IPS-20b (cell line): ENCODE measurements around the gene HSD17B11.
"Not testable (repeated sequence)": the region's sequence is repeated elsewhere in the genome, so short reads cannot be mapped to it uniquely, and the experiment has no call there.

Experiments used
- H3K27ac ChIP-seq: one replicate; pipeline ENCODE4 v1.5.1; 2013; ENCODE audit warnings: low read length
- H3K27me3 ChIP-seq: 2 replicates; pipeline ENCODE4 v1.6.1; 2013; ENCODE audit warnings: mild to moderate bottlenecking, low read length, inconsistent platforms; ENCODE audit not compliant: insufficient read depth
- H3K36me3 ChIP-seq: 2 replicates; pipeline ENCODE4 v1.6.1; 2013; ENCODE audit warnings: low read depth, mild to moderate bottlenecking, inconsistent platforms, low read length, moderate library complexity; ENCODE audit not compliant: insufficient read depth
- H3K4me1 ChIP-seq: 2 replicates; pipeline ENCODE4 v1.6.1; 2013; ENCODE audit warnings: mild to moderate bottlenecking, control low read depth, inconsistent platforms, low read length, moderate library complexity; ENCODE audit not compliant: insufficient read depth
- H3K4me3 ChIP-seq: 2 replicates; pipeline ENCODE4 v1.5.1; 2013; ENCODE audit warnings: mild to moderate bottlenecking, low read length, inconsistent platforms
- H3K9ac ChIP-seq: 2 replicates; pipeline ENCODE4 v1.6.1; 2013; ENCODE audit warnings: low read depth, mild to moderate bottlenecking, inconsistent platforms, low read length, moderate library complexity
- H3K9me3 ChIP-seq: 2 replicates; pipeline ENCODE4 v1.6.1; 2013; ENCODE audit warnings: mild to moderate bottlenecking, low read depth, low read length, inconsistent platforms; ENCODE audit not compliant: insufficient read depth

The HSD17B11 gene

DNA sequence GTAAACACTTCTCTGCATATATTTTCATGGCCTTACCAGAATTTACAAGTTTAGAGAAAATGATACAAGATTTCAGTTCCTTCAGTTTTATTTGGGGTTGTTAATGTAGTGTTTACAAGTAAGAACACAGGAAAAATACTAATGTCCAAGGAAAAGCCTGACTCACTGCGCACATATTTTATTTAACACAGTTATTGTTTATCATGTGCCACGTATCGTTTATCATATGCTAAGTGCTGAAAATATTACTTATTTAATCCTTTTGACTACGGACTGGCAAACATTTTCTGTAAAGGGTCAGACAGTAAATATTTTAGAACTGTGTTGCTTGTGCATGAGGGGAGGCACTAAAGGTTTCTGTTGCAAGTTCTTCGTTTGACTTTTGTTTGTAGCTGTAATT lies 69.1 kb downstream of the HSD17B11 start:
- Histone ChIP-seq H3K4me1 (no peaks in the 10 kb centered on the region), H3K4me3 (no peak overlapping the region), H3K27ac (no peak overlapping the region), H3K27me3 (no peaks in the 10 kb centered on the region), H3K9me3 (no peaks in the 10 kb centered on the region), H3K9ac (no peak overlapping the region), H3K36me3 (no peaks in the 10 kb centered on the region)

GRCh38 chr4:87317527-87317926 lies 73.5 kb downstream of the HSD17B11 start:
- Histone ChIP-seq H3K36me3 (no peaks in the 10 kb centered on the region), H3K4me1 (no peaks in the 10 kb centered on the region), H3K4me3 (no peak overlapping the region), H3K27ac (no peak overlapping the region), H3K9me3 (no peaks in the 10 kb centered on the region), H3K9ac (no peak overlapping the region), H3K27me3 (no peaks in the 10 kb centered on the region)

- Histone ChIP-seq H3K27me3 (no peaks in the 10 kb centered on the region), H3K4me3 (no peak overlapping the region), H3K27ac (no peak overlapping the region), H3K36me3 (no peaks in the 10 kb centered on the region), H3K9me3 (no peaks in the 10 kb centered on the region), H3K4me1 (no peaks in the 10 kb centered on the region), H3K9ac (no peak overlapping the region)
Measured at GRCh38 chr4:87316961-87317360, 74.0 kb downstream of the HSD17B11 start.

DNA sequence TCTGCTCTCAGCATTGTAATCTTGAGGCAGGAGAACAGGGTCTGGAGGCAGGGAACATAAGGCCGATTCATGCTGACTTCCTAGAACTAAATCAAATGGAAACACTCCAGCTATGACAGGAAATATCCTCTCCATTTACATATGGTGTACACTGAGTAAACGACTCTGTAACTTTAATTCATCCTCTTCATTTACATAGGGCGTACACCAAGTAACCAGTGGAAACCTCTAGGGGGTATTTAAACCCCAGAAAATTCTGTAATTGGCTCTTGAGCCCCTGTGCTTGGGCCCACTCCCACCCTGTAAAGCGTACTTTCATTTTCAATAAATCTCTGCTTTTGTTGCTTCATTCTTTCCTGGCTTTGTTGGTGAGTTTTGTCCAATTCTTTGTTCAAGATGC lies 76.0 kb downstream of the HSD17B11 start:
- not testable (repeated sequence) for H3K4me1 ChIP-seq, H3K9me3 ChIP-seq, H3K9ac ChIP-seq, H3K27ac ChIP-seq, H3K27me3 ChIP-seq, H3K4me3 ChIP-seq, H3K36me3 ChIP-seq

DNA sequence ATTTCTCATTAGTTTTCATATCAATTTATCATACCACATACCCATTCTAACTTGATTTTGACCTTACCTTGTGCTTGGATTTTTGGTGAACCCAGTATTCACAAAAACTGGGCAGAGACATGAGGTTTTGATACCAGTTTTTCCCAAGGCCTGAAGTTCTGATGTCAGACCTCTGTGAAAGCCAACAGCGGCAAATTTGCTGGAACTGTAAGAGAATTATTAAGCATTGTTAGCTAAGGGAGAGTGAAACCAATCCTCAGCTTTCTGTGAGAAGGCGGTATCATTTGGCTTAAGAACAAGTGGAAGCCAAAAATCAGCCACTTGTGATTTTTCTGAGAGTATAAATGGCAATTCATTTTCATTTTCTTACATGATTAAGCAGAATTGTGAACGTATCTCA lies 77.2 kb downstream of the HSD17B11 start:
- H3K36me3 ChIP-seq, result no peaks in the 10 kb centered on the region
- no peaks in the 10 kb centered on the region for H3K27me3 ChIP-seq
- no peaks in the 10 kb centered on the region for H3K9me3 ChIP-seq
- no peak overlapping the region for H3K27ac ChIP-seq
- no peak overlapping the region for H3K4me3 ChIP-seq
- H3K4me1 ChIP-seq, result no peaks in the 10 kb centered on the region
- no peak overlapping the region for H3K9ac ChIP-seq

- no peak overlapping the region for H3K27ac ChIP-seq
- H3K9ac ChIP-seq, result no peak overlapping the region
- no peaks in the 10 kb centered on the region for H3K36me3 ChIP-seq
- H3K9me3 ChIP-seq, result no peaks in the 10 kb centered on the region
- H3K4me3 ChIP-seq, result no peak overlapping the region
- H3K4me1 ChIP-seq, result no peaks in the 10 kb centered on the region
- H3K27me3 ChIP-seq, result no peaks in the 10 kb centered on the region
Measured at GRCh38 chr4:87311684-87312083, 79.3 kb downstream of the HSD17B11 start.

- no peaks in the 10 kb centered on the region for H3K27me3 ChIP-seq
- H3K4me3 ChIP-seq, result no peak overlapping the region
- H3K36me3 ChIP-seq, result no peaks in the 10 kb centered on the region
- no peak overlapping the region for H3K27ac ChIP-seq
- no peaks in the 10 kb centered on the region for H3K4me1 ChIP-seq
- H3K9me3 ChIP-seq, result no peaks in the 10 kb centered on the region
- no peak overlapping the region for H3K9ac ChIP-seq
Measured at GRCh38 chr4:87310691-87311335, 80.2 kb downstream of the HSD17B11 start.

DNA sequence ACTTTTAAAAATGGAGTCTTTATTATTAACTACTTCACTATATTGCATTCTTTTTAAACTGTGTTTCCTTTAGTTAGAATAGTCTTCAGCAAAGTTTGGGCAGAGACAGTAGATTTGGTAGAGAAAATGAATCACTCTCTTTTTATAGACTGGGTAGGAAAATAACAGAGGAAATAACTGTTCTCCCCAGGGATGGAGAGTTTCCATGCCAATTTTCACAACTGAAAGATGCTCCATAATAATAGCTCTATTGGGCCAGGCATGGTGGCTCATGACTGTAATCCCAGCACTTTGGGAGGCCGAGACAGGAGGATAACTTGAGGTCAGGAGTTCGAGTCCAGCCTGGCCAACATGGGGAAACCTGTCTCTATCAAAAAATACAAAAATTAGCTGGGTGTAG lies 81.4 kb downstream of the HSD17B11 start:
- Histone ChIP-seq H3K9me3 (no peaks in the 10 kb centered on the region), H3K27ac (no peak overlapping the region), H3K4me3 (no peak overlapping the region)

DNA sequence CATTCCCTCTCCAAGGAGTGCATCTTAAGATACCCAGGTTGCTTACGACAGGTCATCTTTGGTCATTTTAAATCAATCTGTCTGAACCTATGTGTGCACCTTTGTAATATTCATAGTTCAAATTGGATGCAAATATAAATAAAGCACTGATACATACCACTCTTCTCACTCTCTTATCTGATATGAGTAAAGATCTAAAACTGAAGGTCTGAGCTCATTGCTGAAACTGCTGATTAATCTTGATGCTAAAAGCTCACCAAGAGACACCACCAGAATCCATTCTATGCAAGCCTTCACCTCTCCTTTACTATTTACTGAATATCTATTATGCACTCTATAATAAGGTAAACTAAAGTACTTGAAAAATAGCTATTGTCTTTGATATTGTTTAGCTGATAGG lies 84.9 kb downstream of the HSD17B11 start:
- no peak overlapping the region for H3K4me3 ChIP-seq
- no peaks in the 10 kb centered on the region for H3K36me3 ChIP-seq
- H3K9ac ChIP-seq, result no peak overlapping the region
- H3K9me3 ChIP-seq, result no peaks in the 10 kb centered on the region
- no peak overlapping the region for H3K27ac ChIP-seq
- H3K27me3 ChIP-seq, result no peaks in the 10 kb centered on the region
- no peaks in the 10 kb centered on the region for H3K4me1 ChIP-seq

More for the DNA sequence above, 81.4 kb downstream of the HSD17B11 start:
- no peak overlapping the region for H3K9ac ChIP-seq
- H3K4me1 ChIP-seq, result no peaks in the 10 kb centered on the region
- no peaks in the 10 kb centered on the region for H3K27me3 ChIP-seq
- H3K36me3 ChIP-seq, result no peaks in the 10 kb centered on the region

DNA sequence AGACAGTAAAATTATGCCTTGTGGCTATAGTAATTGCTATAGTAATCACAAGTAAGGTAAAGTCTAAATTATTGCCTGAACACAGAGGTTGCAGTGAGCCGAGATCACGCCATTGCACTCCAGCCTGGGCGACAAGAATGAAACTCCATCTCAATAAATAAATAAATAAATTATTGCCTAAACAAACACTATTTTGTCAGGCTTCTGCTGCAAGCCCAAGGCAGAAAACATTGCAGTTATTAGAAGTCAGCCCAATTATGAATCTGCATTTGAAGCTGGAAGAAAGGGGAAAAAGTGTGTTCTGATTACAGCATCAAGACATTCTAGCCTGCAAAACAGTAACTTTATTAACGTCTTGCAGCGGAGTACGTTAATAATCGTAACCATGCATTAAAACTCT lies 85.4 kb downstream of the HSD17B11 start:
- Histone ChIP-seq H3K4me3 (no peak overlapping the region), H3K9me3 (no peaks in the 10 kb centered on the region), H3K36me3 (no peaks in the 10 kb centered on the region), H3K4me1 (no peaks in the 10 kb centered on the region), H3K27ac (no peak overlapping the region), H3K9ac (no peak overlapping the region), H3K27me3 (no peaks in the 10 kb centered on the region)

DNA sequence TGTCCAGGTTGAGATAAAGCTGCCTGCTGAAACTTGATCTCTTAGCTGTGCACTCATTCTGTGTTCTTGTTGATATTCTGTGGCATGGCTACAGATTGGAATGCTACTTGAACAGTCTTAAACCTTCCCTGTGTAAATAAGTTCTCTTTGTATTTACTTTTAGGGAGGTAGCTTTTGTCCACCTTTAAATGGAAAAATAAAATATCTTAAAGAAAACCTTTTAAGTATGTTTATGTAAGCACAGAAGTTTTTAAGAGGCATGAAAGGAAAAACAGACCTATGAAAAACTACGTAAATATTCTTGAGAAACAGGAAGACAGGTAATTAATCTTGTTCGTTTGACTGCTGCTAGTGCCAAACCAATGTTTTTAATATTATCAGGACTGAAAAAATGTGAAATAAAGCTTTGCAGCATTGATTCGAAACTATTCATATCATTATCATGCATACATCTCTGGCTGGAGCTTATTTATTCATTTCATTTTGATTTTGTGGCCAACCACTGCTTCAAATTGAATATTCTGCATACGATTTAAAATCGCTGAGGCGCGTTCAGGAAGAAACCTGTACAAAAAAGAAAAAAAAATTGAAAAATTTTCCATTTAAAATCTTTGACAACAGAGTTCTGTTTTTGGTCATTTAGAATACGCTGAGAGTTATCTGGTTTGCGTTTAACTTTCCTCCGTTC lies 86.1 kb downstream of the HSD17B11 start:
- no peaks in the 10 kb centered on the region for H3K9me3 ChIP-seq
- no peak overlapping the region for H3K4me3 ChIP-seq
- H3K36me3 ChIP-seq, result no peaks in the 10 kb centered on the region
- no peaks in the 10 kb centered on the region for H3K27me3 ChIP-seq
- H3K27ac ChIP-seq, result no peak overlapping the region
- H3K9ac ChIP-seq, result no peak overlapping the region
- H3K4me1 ChIP-seq, result no peaks in the 10 kb centered on the region

- H3K9me3 ChIP-seq, result no peaks in the 10 kb centered on the region
- no peak overlapping the region for H3K4me3 ChIP-seq
- no peak overlapping the region for H3K9ac ChIP-seq
- H3K27me3 ChIP-seq, result no peaks in the 10 kb centered on the region
- no peaks in the 10 kb centered on the region for H3K4me1 ChIP-seq
- H3K27ac ChIP-seq, result no peak overlapping the region
- no peaks in the 10 kb centered on the region for H3K36me3 ChIP-seq
Measured at GRCh38 chr4:87299898-87300297, 91.1 kb downstream of the HSD17B11 start.
